ENCODE measurements around the gene ADAM30.

The ADAM30 gene

GRCh38 chr1:119909890-119910596 is 13.7 kb upstream of the ADAM30 start:
- DNase-seq (ENCODE audit: low read depth in 4 of 4, low spot score in 1 of 4) = no peak

GRCh38 chr1:119908661-119909060 is 12.3 kb upstream of the ADAM30 start:
- DNase-seq (ENCODE audit: low read depth in 4 of 4, low spot score in 1 of 4) = no peak

- DNase-seq (ENCODE audit: low read depth in 4 of 4, low spot score in 1 of 4) = no peak
Observed at GRCh38 chr1:119906927-119907652, 10.8 kb upstream of the ADAM30 start.

GRCh38 chr1:119903443-119903835 is 7.1 kb upstream of the ADAM30 start:
- no peak for DNase-seq (ENCODE audit: low read depth in 4 of 4, low spot score in 1 of 4)

- DNase-seq (ENCODE audit: low read depth in 4 of 4, low spot score in 1 of 4) = no peak
Observed at GRCh38 chr1:119902775-119903442, 6.6 kb upstream of the ADAM30 start.

GRCh38 chr1:119898981-119899720 is 2.8 kb upstream of the ADAM30 start:
- no peak for DNase-seq (ENCODE audit: low read depth in 4 of 4, low spot score in 1 of 4)

- no peak for DNase-seq (ENCODE audit: low read depth in 4 of 4, low spot score in 1 of 4)
Observed at GRCh38 chr1:119898530-119898929, 2.2 kb upstream of the ADAM30 start.

GRCh38 chr1:119895102-119895501 is 1.2 kb downstream of the ADAM30 start:
- no peak for DNase-seq (ENCODE audit: low read depth in 4 of 4, low spot score in 1 of 4)

- no peak for DNase-seq (ENCODE audit: low read depth in 4 of 4, low spot score in 1 of 4)
Observed at GRCh38 chr1:119893827-119894700, 2.3 kb downstream of the ADAM30 start.

GRCh38 chr1:119893238-119893791 is 3.0 kb downstream of the ADAM30 start:
- no peak for DNase-seq (ENCODE audit: low read depth in 4 of 4, low spot score in 1 of 4)

GRCh38 chr1:119891386-119891785 is 4.9 kb downstream of the ADAM30 start:
- no peak for DNase-seq (ENCODE audit: low read depth in 4 of 4, low spot score in 1 of 4)

- DNase-seq (ENCODE audit: low read depth in 4 of 4, low spot score in 1 of 4) = no peak
Observed at GRCh38 chr1:119888476-119888875, 7.8 kb downstream of the ADAM30 start.

- DNase-seq (ENCODE audit: low read depth in 4 of 4, low spot score in 1 of 4) = no peak
Observed at GRCh38 chr1:119887427-119887826, 8.9 kb downstream of the ADAM30 start.

GRCh38 chr1:119885903-119886783 is 10.2 kb downstream of the ADAM30 start:
- peak; percentile 10 to 28 (median 21) for DNase-seq (ENCODE audit: low read depth in 4 of 4, low spot score in 1 of 4)

GRCh38 chr1:119884711-119885110 is 11.6 kb downstream of the ADAM30 start:
- DNase-seq (ENCODE audit: low read depth in 4 of 4, low spot score in 1 of 4) = no peak

GRCh38 chr1:119883826-119884225 is 12.5 kb downstream of the ADAM30 start:
- DNase-seq (ENCODE audit: low read depth in 4 of 4, low spot score in 1 of 4) = no peak

- DNase-seq (ENCODE audit: low read depth in 4 of 4, low spot score in 1 of 4) = no peak
Observed at GRCh38 chr1:119882132-119883049, 13.9 kb downstream of the ADAM30 start.
